C1 segment of cervical spinal cord (tissue), 14 donors: ENCODE measurements around the gene BIRC2.
A peak's percentile ranks its signal among the peaks of the same experiment; 100 is the strongest.

Experiments used
- DNase-seq, 14 donors: peaks; one replicate each; lab custom pipeline; 2025; lab: John Stamatoyannopoulos, UW

Gene BIRC2

DNA sequence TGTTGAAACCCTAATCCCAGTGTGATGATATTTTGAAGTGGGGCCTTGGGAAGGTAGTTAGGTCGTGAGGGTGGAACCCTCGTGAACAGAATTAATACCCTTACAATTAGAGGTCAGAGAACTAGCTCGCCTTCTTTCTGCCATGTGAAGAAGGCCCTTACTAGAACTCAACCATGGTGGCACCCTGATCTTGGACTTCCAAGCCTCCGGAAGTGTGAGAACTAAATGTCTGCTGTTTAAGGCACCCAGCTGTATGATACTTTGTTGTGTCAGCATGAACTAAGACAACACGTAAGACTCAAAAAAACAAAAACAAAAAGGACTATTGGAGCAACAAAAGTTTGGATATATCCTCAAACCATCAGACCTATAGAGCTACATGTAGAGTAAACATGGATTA is 53.6 kb downstream of the BIRC2 start:
- no peak for DNase-seq

- no peak for DNase-seq
Observed at GRCh38 chr11:102401905-102402304, 54.9 kb downstream of the BIRC2 start.

GRCh38 chr11:102402548-102402947 is 55.5 kb downstream of the BIRC2 start:
- no peak for DNase-seq

- DNase-seq: no peak
Observed at GRCh38 chr11:102405501-102405900, 58.5 kb downstream of the BIRC2 start.

- no peak for DNase-seq
Observed at GRCh38 chr11:102406099-102406498, 59.1 kb downstream of the BIRC2 start.

DNA sequence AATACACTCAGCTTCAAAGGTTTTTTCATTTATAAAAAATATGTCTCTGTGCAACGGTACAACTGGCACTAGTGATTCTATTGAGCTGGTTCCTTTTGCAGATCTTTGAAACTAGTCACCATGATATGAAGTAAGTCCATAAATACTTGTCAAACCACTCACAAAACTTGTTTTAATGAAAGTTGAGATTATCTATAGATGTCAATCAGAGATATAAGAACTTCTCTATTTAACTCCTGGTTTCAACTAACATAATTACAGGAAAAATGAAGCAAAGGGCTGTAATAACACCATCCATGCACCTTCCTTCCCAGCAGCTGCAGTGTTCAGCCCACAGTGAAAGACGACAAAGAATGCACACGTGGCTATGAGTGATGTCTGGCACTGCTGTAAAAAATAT is 60.9 kb downstream of the BIRC2 start:
- no peak for DNase-seq

- DNase-seq: no peak
Observed at GRCh38 chr11:102408339-102408738, 61.3 kb downstream of the BIRC2 start.

GRCh38 chr11:102410382-102410784 is 63.4 kb downstream of the BIRC2 start:
- no peak for DNase-seq

DNA sequence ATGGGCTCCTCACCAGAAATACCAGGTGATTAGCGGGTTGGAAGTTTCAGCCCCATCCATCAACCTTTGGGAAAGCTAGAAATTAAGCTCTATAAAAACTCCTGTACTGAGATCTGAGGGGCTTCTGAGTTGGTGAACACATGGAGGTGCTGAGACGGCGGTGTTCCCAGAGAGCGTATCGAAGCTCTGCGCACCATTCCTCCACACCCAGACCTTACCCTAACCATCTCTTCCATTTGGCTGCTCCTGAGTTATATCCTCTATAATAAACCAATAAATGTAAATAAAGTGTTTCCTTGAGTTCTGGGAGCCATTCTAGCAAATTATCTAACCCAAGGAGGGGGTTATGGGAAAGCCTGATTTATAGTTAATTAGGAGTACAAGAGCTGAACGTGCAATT is 64.1 kb downstream of the BIRC2 start:
- DNase-seq: no peak

- DNase-seq: no peak
Observed at GRCh38 chr11:102413497-102413896, 66.5 kb downstream of the BIRC2 start.

GRCh38 chr11:102414559-102414958 is 67.5 kb downstream of the BIRC2 start:
- no peak for DNase-seq

- DNase-seq: no peak
Observed at GRCh38 chr11:102415304-102415916, 68.4 kb downstream of the BIRC2 start.

DNA sequence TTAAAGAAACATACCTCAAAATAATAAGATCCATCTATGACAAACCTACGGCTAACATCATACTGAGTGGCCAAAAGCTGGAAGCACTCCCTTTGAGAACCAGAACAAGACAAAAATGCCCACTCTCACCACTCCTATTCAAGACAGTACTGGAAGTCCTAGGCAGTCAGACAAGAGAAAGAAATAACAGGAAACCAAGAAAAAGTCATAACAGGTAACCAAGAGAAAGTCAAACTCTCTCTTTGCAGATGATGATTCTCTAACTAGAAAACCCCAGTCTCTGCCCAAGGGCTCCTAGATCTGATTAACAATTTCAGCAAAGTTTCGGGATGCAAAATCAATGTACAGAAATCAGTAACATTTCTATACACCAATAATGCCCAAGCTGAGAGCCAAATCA is 70.0 kb downstream of the BIRC2 start:
- DNase-seq: no peak

DNA sequence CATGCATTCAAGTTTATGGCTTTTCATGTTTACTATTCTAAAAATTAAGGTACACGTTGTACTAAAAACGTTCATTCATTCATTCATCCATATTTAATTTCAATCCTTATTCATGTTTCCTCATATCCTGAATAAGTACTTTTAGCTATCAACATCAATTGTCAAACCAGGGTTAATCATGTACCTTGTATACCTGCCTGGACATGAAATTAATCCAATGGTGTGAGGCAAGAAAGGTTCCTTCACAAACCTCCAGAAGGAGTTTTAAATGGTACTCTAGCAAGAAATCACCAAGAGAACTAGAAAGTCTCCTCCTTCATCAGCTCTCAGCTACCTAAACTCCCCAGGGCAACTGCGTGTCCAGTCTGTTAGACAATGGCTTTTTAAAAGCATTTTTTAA is 72.2 kb downstream of the BIRC2 start:
- DNase-seq: no peak

DNA sequence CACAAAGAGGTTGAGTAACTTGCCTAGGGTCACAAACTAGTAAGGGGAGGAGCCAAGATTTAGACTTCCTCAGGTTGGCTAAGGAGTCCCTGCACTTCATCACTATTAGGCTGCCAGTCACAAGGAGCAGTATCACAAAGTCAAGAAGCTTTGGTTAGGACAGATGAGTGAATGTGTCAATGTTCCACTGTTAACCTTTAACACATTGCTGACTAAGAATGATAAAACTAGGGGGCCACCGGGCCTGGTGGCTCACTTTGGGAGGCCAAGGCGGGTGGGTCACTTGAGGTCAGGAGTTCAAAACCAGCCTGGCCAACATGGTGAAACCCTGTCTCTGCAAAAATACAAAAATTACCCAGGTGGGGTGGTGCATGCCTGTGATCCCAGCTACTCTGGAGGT is 73.5 kb downstream of the BIRC2 start:
- no peak for DNase-seq

DNA sequence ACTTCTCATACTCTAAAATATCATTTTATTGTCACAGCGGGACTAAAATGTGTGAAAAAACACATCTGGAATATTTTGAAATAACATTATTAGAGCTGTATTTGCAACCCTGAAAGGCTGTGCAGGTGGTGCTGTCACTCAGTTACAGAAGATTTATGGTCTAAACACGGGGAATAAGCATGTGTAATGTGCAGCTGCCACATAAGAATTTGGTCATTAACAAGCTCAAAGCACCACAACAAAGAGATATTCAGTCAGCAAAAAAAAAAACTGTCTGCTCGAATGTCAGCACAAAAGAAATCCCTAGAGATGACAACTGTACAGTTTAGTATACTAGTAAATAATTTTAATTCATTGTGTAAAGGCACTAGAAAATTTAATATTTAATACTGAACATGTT is 74.2 kb downstream of the BIRC2 start:
- DNase-seq: no peak

DNA sequence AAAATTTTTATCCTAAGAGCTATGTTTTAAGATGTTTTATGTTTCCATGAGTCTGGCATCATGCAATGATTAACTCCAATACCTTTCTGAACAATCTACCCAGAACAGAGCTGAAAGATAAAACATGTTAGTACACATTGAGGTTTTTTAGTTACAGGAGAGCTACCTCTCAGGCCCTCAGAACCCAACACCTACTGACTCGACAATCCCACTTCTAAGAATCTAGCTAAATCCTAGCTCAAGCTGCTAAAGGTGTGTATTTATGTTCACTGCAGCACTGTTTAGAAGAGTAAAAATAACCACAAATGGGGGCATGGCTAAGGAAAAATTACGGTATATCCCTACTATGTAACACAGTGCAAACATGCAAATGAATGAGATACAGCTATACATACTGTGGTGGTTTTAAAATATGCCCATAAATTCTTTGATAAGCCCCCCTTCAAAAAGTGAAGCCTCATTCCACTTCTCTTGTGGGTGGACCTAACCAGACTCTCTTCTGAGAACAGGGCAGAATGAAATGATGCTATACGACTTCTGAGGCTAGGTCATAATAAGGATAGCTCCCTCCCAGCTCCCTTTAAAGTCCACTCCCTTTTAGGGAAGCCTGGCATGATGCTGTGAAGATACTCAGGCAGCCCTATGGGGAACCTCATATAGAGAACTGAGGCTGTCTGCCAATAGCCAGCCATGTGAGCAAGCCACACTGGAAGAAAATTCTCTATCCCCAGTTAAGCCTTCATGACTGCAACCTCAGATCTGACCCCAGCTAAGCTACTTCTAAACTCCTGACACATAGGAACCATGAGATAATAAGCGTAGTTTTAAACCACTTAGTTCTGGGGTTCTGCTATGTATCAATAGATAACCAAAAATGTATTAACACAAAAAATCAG is 76.1 kb downstream of the BIRC2 start:
- DNase-seq: peak in 1 of 14 donors; percentile 18

GRCh38 chr11:102423936-102424335 is 76.9 kb downstream of the BIRC2 start:
- DNase-seq: no peak

DNA sequence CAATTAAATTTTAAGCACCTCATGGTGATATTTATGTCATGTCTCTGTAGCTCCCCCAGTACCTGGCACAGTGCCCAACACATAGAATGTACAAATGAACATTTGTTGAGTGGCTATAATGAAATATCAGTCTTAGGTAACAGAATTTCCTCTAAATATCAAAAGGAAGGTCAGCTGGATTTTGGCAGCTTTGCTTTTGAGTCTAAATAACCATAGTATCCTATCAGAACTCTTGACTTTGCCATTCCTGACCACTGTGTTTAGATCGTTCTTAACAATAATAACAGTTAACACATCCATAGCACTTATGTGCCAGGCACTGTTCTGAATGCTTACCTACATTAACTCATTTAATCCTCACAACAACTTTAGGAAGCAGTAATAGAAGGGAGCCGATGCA is 79.0 kb downstream of the BIRC2 start:
- no peak for DNase-seq

DNA sequence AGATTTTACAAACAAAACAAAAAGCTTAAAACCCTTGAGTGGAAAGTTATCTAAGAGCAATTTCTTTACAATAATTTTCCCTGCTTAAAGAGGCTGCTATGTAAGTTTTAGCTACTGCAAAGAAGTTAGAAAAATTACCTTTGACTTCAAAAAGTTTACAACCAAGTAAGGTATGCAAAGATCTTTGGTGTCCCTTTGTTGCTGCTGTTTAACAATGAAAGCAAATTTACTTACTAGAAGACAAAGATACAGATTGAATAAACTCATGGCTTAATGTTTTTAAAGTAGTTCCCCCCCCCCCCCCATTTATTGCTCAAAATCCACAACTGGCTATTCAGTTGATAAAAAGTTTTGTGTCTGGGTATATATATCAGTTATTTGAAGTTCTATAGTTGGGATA is 79.6 kb downstream of the BIRC2 start:
- DNase-seq: no peak

GRCh38 chr11:102427068-102427467 is 80.1 kb downstream of the BIRC2 start:
- DNase-seq: peak in 2 of 14 donors; percentile 18 to 22
